Measurements from ENCODE around the gene XYLT1. TPM values are rescaled to one million over a fixed set of nuclear protein-coding genes. Genes with fewer than 3 reads are reported as not detected.
"Not testable (repeated sequence)": the region's sequence is repeated elsewhere in the genome, so short reads cannot be mapped to it uniquely, and the experiment has no call there.

XYLT1 gene
- total and polyA plus RNA-seq, 2 of the 4 experiments (the other 2 are of a cell fraction), result 9.0 to 12.7 TPM

DNA sequence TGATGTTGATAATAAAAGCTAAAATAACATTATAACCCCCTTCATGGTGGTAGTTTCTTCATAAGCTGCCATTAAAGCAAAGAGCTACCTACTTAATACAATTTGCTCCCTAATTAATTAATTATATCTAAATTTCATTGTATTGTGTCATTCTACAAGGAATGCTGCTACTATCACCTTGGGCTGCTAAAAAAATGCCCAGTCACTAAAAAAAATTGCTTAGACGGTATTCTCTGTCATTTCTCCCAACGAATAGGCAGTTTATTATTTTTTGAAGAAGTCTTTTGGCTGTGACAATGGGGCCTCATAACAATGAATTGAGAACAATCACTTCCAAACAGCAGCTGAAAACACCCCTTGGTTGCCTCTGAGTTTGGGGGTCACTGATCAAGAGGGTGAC is 59.5 kb downstream of the XYLT1 start:
- Histone ChIP-seq H3K4me3 (ENCODE audit: insufficient read depth, low read depth, low read length) (no peak overlapping the region), H3K9ac (ENCODE audit: low read depth, low read length) (no peak overlapping the region), H4K8ac (ENCODE audit: low read depth in 2 of 2, low read length in 2 of 2) (no peak overlapping the region), H3K4me2 (ENCODE audit: low read depth, low read length) (no peak overlapping the region), H3K79me1 (ENCODE audit: low read depth in 1 of 2, low read length in 2 of 2) (peaks cover 26 to 35% of the 10 kb centered on the region in 2 experiments), H3K14ac (replicated peaks; ENCODE audit: low read depth, low read length) (no peak overlapping the region), H3K18ac (ENCODE audit: low read depth, low read length) (no peak overlapping the region), H4K91ac (ENCODE audit: insufficient read depth, low read depth, low read length) (peak overlapping the region; percentile 37; the same call in 1 of the 2 replicates), H3K36me3 (ENCODE audit: control insufficient read depth, insufficient read depth, low read length) (no peaks in the 10 kb centered on the region), H3K23ac (ENCODE audit: low read depth, low read length) (no peak overlapping the region), H2AFZ (replicated peaks; ENCODE audit: low read length, poor library complexity) (no peak overlapping the region), H3K27me3 (ENCODE audit: control insufficient read depth, insufficient read depth, low read length) (no peaks in the 10 kb centered on the region), H2BK15ac (ENCODE audit: low read depth, low read length) (no peak overlapping the region), H2AK5ac (ENCODE audit: low read depth, low read length) (no peak overlapping the region), H3K9me3 (ENCODE audit: control insufficient read depth, insufficient read depth, low read length) (peaks cover 3% of the 10 kb centered on the region), H2BK20ac (ENCODE audit: low read depth, low read length) (no peak overlapping the region; the same call in 1 of the 2 replicates), H4K20me1 (ENCODE audit: insufficient read depth, low read length) (peaks cover 3% of the 10 kb centered on the region; the same call in 1 of the 2 replicates), H3K9me1 (ENCODE audit: insufficient read depth, low read length) (peaks cover 10% of the 10 kb centered on the region), H2AK9ac (replicated peaks; ENCODE audit: low read depth, low read length, poor library complexity) (no peak overlapping the region), H2BK5ac (ENCODE audit: low read depth, low read length, poor library complexity, severe bottlenecking) (no peak overlapping the region), H3K27ac (ENCODE audit: insufficient read depth, low read length) (no peak overlapping the region), H4K5ac (ENCODE audit: low read depth, low read length) (no peak overlapping the region), H3K4me1 (ENCODE audit: control insufficient read depth, insufficient read depth, low read length) (peaks cover 6% of the 10 kb centered on the region), H3K4ac (ENCODE audit: low read depth, low read length) (no peak overlapping the region), H3K56ac (ENCODE audit: extremely low read depth, insufficient read depth, low read length) (no peak overlapping the region), H2BK120ac (ENCODE audit: low read depth, low read length) (peak overlapping the region; percentile 9; the same call in 1 of the 2 replicates)
- CTCF ChIA-PET, result no interaction called here
- no TSS peak for BruUV-seq (replicated peaks)
- DNase-seq, result no peak
- intact Hi-C loops (cut with micrococcal nuclease), result no loop called here
- no CpG with 5 or more reads among the region's 2 CpGs for WGBS, 2 experiments (ENCODE audit: extremely low coverage in 2 of 2, insufficient read length in 1 of 2)
- peak; percentile 28; the same call in 1 of the 2 replicates for TF ChIP-seq NFE2L2 (IDR thresholded peaks at IDR 0.05; ENCODE audit: low read depth, low read length)
- no peak for TF ChIP-seq RFX5 (IDR thresholded peaks at IDR 0.05; ENCODE audit: low read depth, low read length)
- ATAC-seq (ENCODE audit: low read depth), result no peak
- POLR2A ChIA-PET (ENCODE audit: unreplicated experiment), result no interaction called here
- in situ Hi-C loops (cut with MboI; ENCODE audit: low sequenced_read_pairs), result no loop called here
- dilution Hi-C loops (cut with HindIII; ENCODE audit: low sequenced_read_pairs, unreplicated experiment), result no loop called here

DNA sequence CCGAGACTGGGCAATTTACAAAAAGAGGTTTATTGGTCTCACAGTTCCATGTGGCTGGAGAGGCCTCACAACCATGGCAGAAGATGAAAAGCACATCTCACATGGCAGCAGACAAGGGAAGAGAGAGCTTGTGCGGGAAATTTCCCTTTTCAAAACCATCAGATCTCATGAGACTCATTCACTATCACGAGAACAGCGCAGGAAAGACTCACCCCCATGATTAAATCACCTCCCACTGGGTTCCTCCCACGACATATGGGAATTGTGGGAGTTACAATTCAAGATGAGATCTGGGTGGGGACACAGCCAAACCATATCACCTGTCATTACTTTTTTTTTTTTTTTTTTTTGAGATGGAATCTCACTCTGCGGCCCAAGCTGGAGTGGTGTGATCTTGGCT is 60.4 kb downstream of the XYLT1 start:
- CTCF ChIA-PET; ATAC-seq (ENCODE audit: low read depth); H3K4me3 ChIP-seq (ENCODE audit: insufficient read depth, low read depth, low read length); BruUV-seq (replicated peaks); H4K5ac ChIP-seq (ENCODE audit: low read depth, low read length); H2AFZ ChIP-seq (replicated peaks; ENCODE audit: low read length, poor library complexity); POLR2A ChIA-PET (ENCODE audit: unreplicated experiment); H2BK5ac ChIP-seq (ENCODE audit: low read depth, low read length, poor library complexity, severe bottlenecking); H3K27me3 ChIP-seq (ENCODE audit: control insufficient read depth, insufficient read depth, low read length); H3K9me3 ChIP-seq (ENCODE audit: control insufficient read depth, insufficient read depth, low read length); H3K36me3 ChIP-seq (ENCODE audit: control insufficient read depth, insufficient read depth, low read length); intact Hi-C loops (cut with micrococcal nuclease); H2BK120ac ChIP-seq (ENCODE audit: low read depth, low read length); H3K18ac ChIP-seq (ENCODE audit: low read depth, low read length); H4K8ac ChIP-seq (ENCODE audit: low read depth in 2 of 2, low read length in 2 of 2); H3K9me1 ChIP-seq (ENCODE audit: insufficient read depth, low read length); H3K4ac ChIP-seq (ENCODE audit: low read depth, low read length); DNase-seq; H3K23ac ChIP-seq (ENCODE audit: low read depth, low read length); H3K4me2 ChIP-seq (ENCODE audit: low read depth, low read length); H2BK15ac ChIP-seq (ENCODE audit: low read depth, low read length); dilution Hi-C loops (cut with HindIII; ENCODE audit: low sequenced_read_pairs, unreplicated experiment); H2AK5ac ChIP-seq (ENCODE audit: low read depth, low read length); H4K20me1 ChIP-seq (ENCODE audit: insufficient read depth, low read length); H2BK20ac ChIP-seq (ENCODE audit: low read depth, low read length); H2AK9ac ChIP-seq (replicated peaks; ENCODE audit: low read depth, low read length, poor library complexity); H4K91ac ChIP-seq (ENCODE audit: insufficient read depth, low read depth, low read length); H3K9ac ChIP-seq (ENCODE audit: low read depth, low read length); in situ Hi-C loops (cut with MboI; ENCODE audit: low sequenced_read_pairs); H3K56ac ChIP-seq (ENCODE audit: extremely low read depth, insufficient read depth, low read length); H3K14ac ChIP-seq (replicated peaks; ENCODE audit: low read depth, low read length); H3K27ac ChIP-seq (ENCODE audit: insufficient read depth, low read length): not testable (repeated sequence)
- no CpG with 5 or more reads among the region's 6 CpGs for WGBS, 2 experiments (ENCODE audit: extremely low coverage in 2 of 2, insufficient read length in 1 of 2)
- H3K79me1 ChIP-seq (ENCODE audit: low read depth in 1 of 2, low read length in 2 of 2), result peaks cover 21 to 34% of the 10 kb centered on the region in 2 experiments
- peaks cover 11% of the 10 kb centered on the region for H3K4me1 ChIP-seq (ENCODE audit: control insufficient read depth, insufficient read depth, low read length)
